ENCODE data around the gene KIAA0753. TPM values are rescaled to one million over a fixed set of nuclear protein-coding genes. Genes with fewer than 3 reads are reported as not detected.

Gene KIAA0753
- total RNA-seq, 1 experiment from 2014 or later: 13.0 TPM

- no peak overlapping the region for H3K4me3 ChIP-seq (ENCODE audit: low read depth in 2 of 2, low read length in 2 of 2)
- H3K27me3 ChIP-seq (ENCODE audit: control insufficient read depth, insufficient read depth, low read length): no peaks in the 10 kb centered on the region
- H3K36me3 ChIP-seq (ENCODE audit: control insufficient read depth, insufficient read depth, low read length): no peaks in the 10 kb centered on the region
- H3K9me3 ChIP-seq (ENCODE audit: control insufficient read depth, insufficient read depth, low read depth, low read length): no peaks in the 10 kb centered on the region
- TF ChIP-seq SIN3A (IDR thresholded peaks at IDR 0.05; ENCODE audit: borderline replicate concordance, insufficient read depth, low read depth, low read length): no peak
- TF ChIP-seq POLR2AphosphoS5 (IDR thresholded peaks at IDR 0.05; ENCODE audit: low read depth, low read length): no peak
- no peak for TF ChIP-seq CTCF (IDR thresholded peaks at IDR 0.05)
- no peak for TF ChIP-seq TCF7L2 (IDR thresholded peaks at IDR 0.05; ENCODE audit: low read depth, low read length)
- TF ChIP-seq REST (IDR thresholded peaks at IDR 0.05; ENCODE audit: insufficient read depth in 1 of 2, low read depth in 2 of 2, low read length in 1 of 2): no peak
- H3K27ac ChIP-seq (ENCODE audit: low read length): no peak overlapping the region
- intact Hi-C loops (cut with micrococcal nuclease; ENCODE audit: unreplicated experiment): no loop called here
- no peaks in the 10 kb centered on the region for H3K4me1 ChIP-seq (ENCODE audit: control insufficient read depth, insufficient read depth, low read length)
- in situ Hi-C loops (cut with HindIII; ENCODE audit: low pct_unique_long_range_greater_than_20kb, low sequenced_read_pairs): no loop called here
- BruUV-seq (replicated peaks): no TSS peak
- DNase-seq (ENCODE audit: low read depth, low spot score) (no peak), ATAC-seq (no peak)
- ChIA-PET POLR2A (no interaction called here), CTCF (no interaction called here)
These were observed 69.1 kb downstream of the KIAA0753 start for GRCh38 chr17:6571452-6571781.

- DNase-seq (ENCODE audit: low read depth, low spot score): no peak
- POLR2A ChIA-PET: no interaction called here
These were observed 69.6 kb downstream of the KIAA0753 start for GRCh38 chr17:6570731-6571451.

More at GRCh38 chr17:6570731-6571451, 69.6 kb downstream of the KIAA0753 start:
- CTCF ChIA-PET: no interaction called here
- intact Hi-C loops (cut with micrococcal nuclease; ENCODE audit: unreplicated experiment): no loop called here
- no peaks in the 10 kb centered on the region for H3K9me3 ChIP-seq (ENCODE audit: control insufficient read depth, insufficient read depth, low read depth, low read length)
- in situ Hi-C loops (cut with HindIII; ENCODE audit: low pct_unique_long_range_greater_than_20kb, low sequenced_read_pairs): no loop called here
- no peak for ATAC-seq
- no peak for TF ChIP-seq TCF7L2 (IDR thresholded peaks at IDR 0.05; ENCODE audit: low read depth, low read length)
- TF ChIP-seq CTCF (IDR thresholded peaks at IDR 0.05): no peak
- TF ChIP-seq POLR2AphosphoS5 (IDR thresholded peaks at IDR 0.05; ENCODE audit: low read depth, low read length): no peak
- TF ChIP-seq SIN3A (IDR thresholded peaks at IDR 0.05; ENCODE audit: borderline replicate concordance, insufficient read depth, low read depth, low read length): no peak
- TF ChIP-seq REST (IDR thresholded peaks at IDR 0.05; ENCODE audit: insufficient read depth in 1 of 2, low read depth in 2 of 2, low read length in 1 of 2): no peak
- BruUV-seq (replicated peaks): no TSS peak
- H3K4me3 ChIP-seq (ENCODE audit: low read depth in 2 of 2, low read length in 2 of 2): no peak overlapping the region
- H3K27me3 ChIP-seq (ENCODE audit: control insufficient read depth, insufficient read depth, low read length): no peaks in the 10 kb centered on the region
- H3K4me1 ChIP-seq (ENCODE audit: control insufficient read depth, insufficient read depth, low read length): no peaks in the 10 kb centered on the region
- H3K27ac ChIP-seq (ENCODE audit: low read length): no peak overlapping the region
- no peaks in the 10 kb centered on the region for H3K36me3 ChIP-seq (ENCODE audit: control insufficient read depth, insufficient read depth, low read length)

All from Panc1 (cell line).